K562 (cell line): ENCODE results near the gene FARSA. TPM values are rescaled to one million over a fixed set of nuclear protein-coding genes. Genes with fewer than 3 reads are reported as not detected.

Source experiments
- GTF2E2 ChIP-seq: fragments of 200-800 bp; sonication (Bioruptor generic); IDR thresholded peaks from 2 replicates; pipeline ENCODE4 v1.6.1; 2016; ENCODE audit warnings: missing genetic modification characterization, missing compliant biosample characterization
- IRF1 ChIP-seq: sonication (generic); formaldehyde crosslinking; IDR thresholded peaks from 2 replicates; pipeline ENCODE4 v1.8.0; 2022; ENCODE audit warnings: missing genetic modification reagents, mild to moderate bottlenecking, borderline replicate concordance
- KLF13 ChIP-seq: fragments of 450-650 bp; IDR thresholded peaks from 2 replicates; pipeline ENCODE4 v1.6.1; 2016; ENCODE audit warnings: missing genetic modification characterization, low read depth, mild to moderate bottlenecking, missing compliant biosample characterization, moderate library complexity, borderline replicate concordance
- LEF1 ChIP-seq: fragments of 450-650 bp; IDR thresholded peaks from 2 replicates; pipeline ENCODE4 v1.6.1; 2016; ENCODE audit warnings: mild to moderate bottlenecking
- MLX ChIP-seq, 2 experiments: fragments of 450-650 bp in 1 of 2; sonication (generic) in 1 of 2; formaldehyde crosslinking; conservative IDR thresholded peaks; 2 replicates each; pipeline versions ENCODE4 v1.4.0 to v1.8.1; 2020 to 2022; ENCODE audit warnings: mild to moderate bottlenecking in 1 of 2, missing genetic modification reagents in 1 of 2
- PATZ1 ChIP-seq: fragments of 250-450 bp; sonication (Bioruptor Pico); IDR thresholded peaks from 2 replicates; pipeline ENCODE4 v1.5.0; 2020; ENCODE audit warnings: mild to moderate bottlenecking, borderline replicate concordance
- REST ChIP-seq, 2 experiments: fragments of 450-650 bp; formaldehyde crosslinking in 1 of 2; IDR thresholded peaks; 2 replicates each; pipeline versions ENCODE4 v1.4.0 to v1.6.1; 2014 to 2020; ENCODE audit warnings: mild to moderate bottlenecking in 2 of 2, borderline replicate concordance in 1 of 2, low read depth in 1 of 2
- SETDB1 ChIP-seq: IDR thresholded peaks from one replicate; pipeline ENCODE4 v1.6.1; 2012; ENCODE audit warnings: low read length, control low read depth, inconsistent platforms
- SOX6 ChIP-seq: fragments of 450-650 bp; IDR thresholded peaks from 2 replicates; pipeline ENCODE4 v1.6.1; 2014; ENCODE audit warnings: mild to moderate bottlenecking
- SP2 ChIP-seq: IDR thresholded peaks from 2 replicates; pipeline ENCODE4 v1.6.1; 2011; ENCODE audit warnings: mild to moderate bottlenecking, low read depth, low read length, moderate library complexity; ENCODE audit not compliant: poor library complexity, severe bottlenecking; ENCODE audit errors: extremely low read depth
- STAT5B ChIP-seq: fragments of 250-450 bp; sonication (Bioruptor Pico); IDR thresholded peaks from 2 replicates; pipeline ENCODE4 v1.8.0; 2021; ENCODE audit warnings: mild to moderate bottlenecking, inconsistent platforms
- ZNF124 ChIP-seq: sonication (generic); formaldehyde crosslinking; IDR thresholded peaks from 2 replicates; pipeline ENCODE4 v1.8.1; 2022; ENCODE audit warnings: missing genetic modification reagents
- polyA plus RNA-seq, 8 experiments: library from polyadenylated mRNA; depleted of rRNA in 4 of 8; stranded (reverse) in 5 of 8; unstranded in 3 of 8; fragments of >200 nt; fragmentation: Nextera tagmentation in 2 of 8; fragmentation: Illumina TruSeq in 1 of 8; extraction: Ambion mirVana in 2 of 8; extraction: Trizol in 1 of 8; gene quantifications; 2 replicates each; pipeline versions ENCODE4 v1.2.1 to v1.2.3, GENCODE V29; 2011 to 2014; ENCODE audit warnings: inconsistent platforms in 1 of 8, missing spikeins in 1 of 8
- total RNA-seq, 7 experiments: library from RNA; depleted of rRNA in 6 of 7; stranded (reverse); fragments of >200 nt in 6 of 7; fragmentation: Illumina TruSeq in 2 of 7; extraction: Trizol in 2 of 7; gene quantifications; 2 replicates each; pipeline versions ENCODE4 v1.2.1 to v1.2.3, GENCODE V29; 2011 to 2021; ENCODE audit warnings: low replicate concordance in 1 of 7

Gene FARSA
- total and polyA plus RNA-seq, 9 of the 15 experiments (the other 6 are each of a cell fraction or from before 2014, with no cell fraction given) = 25.2 to 237 (median 89.6) TPM

- TF ChIP-seq REST (IDR thresholded peaks at IDR 0.05; ENCODE audit: borderline replicate concordance) = peak; percentile 94
- TF ChIP-seq REST (CRISPR knock-in tag; IDR thresholded peaks at IDR 0.05; ENCODE audit: low read depth) = peak; percentile 73; the same call in 1 of the 2 replicates
- no peak for TF ChIP-seq STAT5B (CRISPR knock-in tag)
- TF ChIP-seq LEF1 = no peak
- TF ChIP-seq KLF13 (tag) = peak; percentile 84; the same call in 1 of the 2 replicates
- TF ChIP-seq PATZ1 (CRISPR knock-in tag) = no peak
- TF ChIP-seq SETDB1 = peak; percentile 57
- no peak for TF ChIP-seq ZNF124 (CRISPR knock-in tag)
- TF ChIP-seq GTF2E2 (tag) = peak; percentile 89; the same call in 1 of the 2 replicates
- TF ChIP-seq MLX (CRISPR knock-in tag; conservative IDR thresholded peaks at IDR 0.05) = peak in 1 of 2 experiments; percentile 79; a peak in 1 of 4 replicates
- TF ChIP-seq SOX6 = peak; percentile 57; the same call in 1 of the 2 replicates
- no peak for TF ChIP-seq SP2
- TF ChIP-seq IRF1 (CRISPR knock-in tag) = no peak
Measured at GRCh38 chr19:12945479-12946091, 12.1 kb upstream of the FARSA start, which contains the start of gene RAD23A (continued).
